SK-N-MC (cell line): Measurements from ENCODE around the gene ME3.
A peak's percentile ranks its signal among the peaks of the same experiment; 100 is the strongest.

Experiments
- DNase-seq: peaks from one replicate; pipeline ENCODE4 v3.0.0-alpha.2; 2011; ENCODE audit warnings: low read depth, low spot score
- H3K27ac ChIP-seq: fragments of 200-600 bp; sonication (generic); 2 replicates; pipeline ENCODE4 v1.5.1; 2016; ENCODE audit warnings: mixed run types
- H3K36me3 ChIP-seq: fragments of 200-600 bp; sonication (generic); 2 replicates; pipeline ENCODE4 v1.6.1; 2017; ENCODE audit warnings: antibody characterized with exemption, low read length, mixed read lengths; ENCODE audit not compliant: insufficient read depth
- H3K4me3 ChIP-seq: fragments of 200-600 bp; sonication (generic); 2 replicates; pipeline ENCODE4 v1.5.1; 2016
- H3K9ac ChIP-seq: fragments of 200-600 bp; sonication (generic); 2 replicates; pipeline ENCODE4 v1.8.0; 2017; ENCODE audit warnings: mixed run types, mixed read lengths; ENCODE audit not compliant: insufficient read length
- H3K9me3 ChIP-seq: fragments of 200-600 bp; sonication (generic); 2 replicates; pipeline ENCODE4 v1.6.1; 2017; ENCODE audit warnings: low read depth, mild to moderate bottlenecking, antibody characterized with exemption, low read length, moderate library complexity, mixed read lengths
- EZH2 ChIP-seq: fragments of 200-600 bp; sonication (generic); IDR thresholded peaks from one replicate; pipeline ENCODE4 v1.6.1; 2017; ENCODE audit warnings: antibody characterized with exemption
- FOXP2 ChIP-seq: optimal IDR thresholded peaks from 2 replicates; pipeline ENCODE3; 2011; ENCODE audit warnings: mild to moderate bottlenecking, moderate library complexity; ENCODE audit not compliant: insufficient read depth; ENCODE audit errors: extremely low read length, control extremely low read depth
- POLR2AphosphoS5 ChIP-seq: IDR thresholded peaks from 2 replicates; pipeline ENCODE4 v1.6.1; 2012; ENCODE audit warnings: mild to moderate bottlenecking, low read depth, low read length, borderline replicate concordance

Gene ME3

GRCh38 chr11:86672007-86672621, at the start of gene ME3:
Gene ME3 (minus strand): TSS chr11:86672616.
- no peak within 1 kb of the TSS for H3K27ac ChIP-seq
- no peak within 1 kb of the TSS for H3K4me3 ChIP-seq
- no peak within 1 kb of the TSS for H3K9ac ChIP-seq
- no peaks in the 10 kb centered on the region for H3K9me3 ChIP-seq
- TF ChIP-seq FOXP2 (no peak), EZH2 (no peak), POLR2AphosphoS5 (no peak)
- no peak for DNase-seq
- H3K36me3 ChIP-seq = no peaks in the 10 kb centered on the region

GRCh38 chr11:86722006-86722405, 49.6 kb upstream of the ME3 start:
- DNase-seq = no peak
- H3K4me3 ChIP-seq = no peak overlapping the region
- no peak overlapping the region for H3K27ac ChIP-seq
- H3K9me3 ChIP-seq = peaks cover 4% of the 10 kb centered on the region; the same call in 1 of the 2 replicates
- TF ChIP-seq FOXP2 = no peak
- TF ChIP-seq EZH2 = no peak
- no peak for TF ChIP-seq POLR2AphosphoS5
- no peak overlapping the region for H3K9ac ChIP-seq
- H3K36me3 ChIP-seq = no peaks in the 10 kb centered on the region

- no peak for DNase-seq
Observed at GRCh38 chr11:86720546-86720945, 48.1 kb upstream of the ME3 start.

GRCh38 chr11:86719781-86720463, 47.5 kb upstream of the ME3 start:
- Histone ChIP-seq H3K4me3 (peak overlapping the region; percentile 45; the same call in 1 of the 2 replicates), H3K9ac (no peak overlapping the region), H3K27ac (no peak overlapping the region), H3K9me3 (peaks cover 4% of the 10 kb centered on the region; the same call in 1 of the 2 replicates), H3K36me3 (no peaks in the 10 kb centered on the region)
- no peak for DNase-seq
- TF ChIP-seq FOXP2 (no peak), EZH2 (no peak), POLR2AphosphoS5 (no peak)

More at GRCh38 chr11:86720546-86720945, 48.1 kb upstream of the ME3 start:
- H3K36me3 ChIP-seq = no peaks in the 10 kb centered on the region
- no peak overlapping the region for H3K9ac ChIP-seq
- H3K4me3 ChIP-seq = peak overlapping the region; percentile 45; the same call in 1 of the 2 replicates
- peaks cover 4% of the 10 kb centered on the region; the same call in 1 of the 2 replicates for H3K9me3 ChIP-seq
- no peak for TF ChIP-seq POLR2AphosphoS5
- TF ChIP-seq FOXP2 = no peak
- TF ChIP-seq EZH2 = no peak
- 0 out of 2 replicates have a peak overlapping the region, but pooled peaks have one; percentile 8 for H3K27ac ChIP-seq

GRCh38 chr11:86718999-86719398, 46.6 kb upstream of the ME3 start:
- no peak overlapping the region for H3K27ac ChIP-seq
- TF ChIP-seq POLR2AphosphoS5 (no peak), FOXP2 (no peak), EZH2 (no peak)

GRCh38 chr11:86718521-86718920, 46.1 kb upstream of the ME3 start:
- TF ChIP-seq FOXP2 (no peak), EZH2 (no peak), POLR2AphosphoS5 (no peak)
- DNase-seq = no peak
- Histone ChIP-seq H3K4me3 (no peak overlapping the region), H3K9me3 (peaks cover 4% of the 10 kb centered on the region; the same call in 1 of the 2 replicates), H3K9ac (no peak overlapping the region), H3K27ac (no peak overlapping the region), H3K36me3 (no peaks in the 10 kb centered on the region)

More at GRCh38 chr11:86718999-86719398, 46.6 kb upstream of the ME3 start:
- no peak overlapping the region for H3K4me3 ChIP-seq
- no peak for DNase-seq
- no peaks in the 10 kb centered on the region for H3K36me3 ChIP-seq
- peaks cover 4% of the 10 kb centered on the region; the same call in 1 of the 2 replicates for H3K9me3 ChIP-seq
- no peak overlapping the region for H3K9ac ChIP-seq

GRCh38 chr11:86717817-86718501, 45.5 kb upstream of the ME3 start:
- Histone ChIP-seq H3K27ac (no peak overlapping the region), H3K9ac (no peak overlapping the region), H3K9me3 (peaks cover 2% of the 10 kb centered on the region; the same call in 1 of the 2 replicates), H3K4me3 (no peak overlapping the region), H3K36me3 (no peaks in the 10 kb centered on the region)
- no peak for TF ChIP-seq FOXP2
- no peak for DNase-seq

GRCh38 chr11:86715611-86716010, 43.2 kb upstream of the ME3 start:
- no peaks in the 10 kb centered on the region for H3K36me3 ChIP-seq

More at GRCh38 chr11:86715611-86716010, 43.2 kb upstream of the ME3 start:
- no peak overlapping the region for H3K9ac ChIP-seq
- no peak overlapping the region for H3K4me3 ChIP-seq
- no peak for DNase-seq
- TF ChIP-seq POLR2AphosphoS5 (no peak), FOXP2 (no peak), EZH2 (no peak)
- no peak overlapping the region for H3K27ac ChIP-seq
- no peaks in the 10 kb centered on the region for H3K9me3 ChIP-seq
